Measurements from ENCODE around the gene TMEM98.

- TF ChIP-seq CTCF (conservative IDR thresholded peaks at IDR 0.05; ENCODE audit: low read length) (no peak), EZH2phosphoT487 (IDR thresholded peaks at IDR 0.05; ENCODE audit: borderline replicate concordance, low read depth, low read length) (no peak)
Observed at GRCh38 chr17:32879134-32879533, 48.8 kb upstream of the TMEM98 start.

Data from OCI-LY7 (cell line).